ENCODE results near the gene GATAD2B.
A peak's percentile ranks its signal among the peaks of the same experiment; 100 is the strongest.
"Not testable (repeated sequence)": the region's sequence is repeated elsewhere in the genome, so short reads cannot be mapped to it uniquely, and the experiment has no call there.

The GATAD2B gene

GRCh38 chr1:153793973-153794615 is 128.7 kb downstream of the GATAD2B start:
- DNase-seq, result no peak

- no peak for DNase-seq
Measured at GRCh38 chr1:153793261-153793972, 129.4 kb downstream of the GATAD2B start.

- no peak for DNase-seq
Measured at GRCh38 chr1:153792631-153793041, 130.1 kb downstream of the GATAD2B start.

- DNase-seq, result no peak
Measured at GRCh38 chr1:153791648-153792253, 131.0 kb downstream of the GATAD2B start.

- DNase-seq, result no peak
Measured at GRCh38 chr1:153790966-153791647, 131.7 kb downstream of the GATAD2B start.

- DNase-seq, result peak; percentile 50
Measured at GRCh38 chr1:153790313-153790965, 132.3 kb downstream of the GATAD2B start.

GRCh38 chr1:153789478-153790034 is 133.2 kb downstream of the GATAD2B start:
- DNase-seq, result no peak

- no peak for DNase-seq
Measured at GRCh38 chr1:153786038-153786790, 136.6 kb downstream of the GATAD2B start.

- peak; percentile 94 for DNase-seq
Measured at GRCh38 chr1:153783233-153784190, 139.3 kb downstream of the GATAD2B start.

GRCh38 chr1:153782648-153783047 is 140.1 kb downstream of the GATAD2B start:
- not testable (repeated sequence) for DNase-seq

GRCh38 chr1:153780551-153780950 is 142.2 kb downstream of the GATAD2B start:
- no peak for DNase-seq

- DNase-seq, result no peak
Measured at GRCh38 chr1:153779781-153780541, 142.8 kb downstream of the GATAD2B start.

GRCh38 chr1:153778824-153779519 is 143.8 kb downstream of the GATAD2B start:
- no peak for DNase-seq

GRCh38 chr1:153778051-153778823 is 144.5 kb downstream of the GATAD2B start:
- no peak for DNase-seq

- no peak for DNase-seq
Measured at GRCh38 chr1:153777648-153778047, 145.1 kb downstream of the GATAD2B start.

- no peak for DNase-seq
Measured at GRCh38 chr1:153776845-153777370, 145.9 kb downstream of the GATAD2B start.

- no peak for DNase-seq
Measured at GRCh38 chr1:153776352-153776751, 146.4 kb downstream of the GATAD2B start.
